Activated naive CD8-positive, alpha-beta T cell treated with anti-CD3 and anti-CD28 coated beads, Interleukin-2, amount 10 ng/mL, durations not matched to agents 7 days and 5 days (primary cell): ENCODE data around the gene TRDMT1. TPM values are rescaled to one million over a fixed set of nuclear protein-coding genes. Genes with fewer than 3 reads are reported as not detected.

Experiments used
- ATAC-seq: fragments of 150-1000 bp; cut with Tn5 transposase; one replicate; pipeline ENCODE4 v1.10.0; 2021; ENCODE audit warnings: low read depth, moderate library complexity
- POLR2A ChIA-PET: fragments of 350-600 bp; sonication (Branson Sonifier 250); formaldehyde crosslinking; loops from one replicate; lab custom pipeline; 2021; ENCODE audit warnings: antibody characterized with exemption; lab: Charles Lee
- DNase-seq: peaks from one replicate; pipeline ENCODE4 v3.0.0; 2021
- H3K27ac Mint-ChIP-seq: one replicate; pipeline ENCODE4 v1.8.0; 2022; ENCODE audit warnings: mild to moderate bottlenecking, mixed read lengths
- H3K27me3 Mint-ChIP-seq: one replicate; pipeline ENCODE4 v1.8.0; 2022; ENCODE audit warnings: mild to moderate bottlenecking, moderate library complexity, mixed read lengths
- H3K36me3 Mint-ChIP-seq: one replicate; pipeline ENCODE4 v1.8.0; 2021; ENCODE audit warnings: mild to moderate bottlenecking, mixed read lengths
- H3K4me1 Mint-ChIP-seq: one replicate; pipeline ENCODE4 v1.8.0; 2021; ENCODE audit warnings: mixed read lengths
- H3K4me3 Mint-ChIP-seq: one replicate; pipeline ENCODE4 v1.8.0; 2022; ENCODE audit warnings: mild to moderate bottlenecking, moderate library complexity, mixed read lengths
- H3K9me3 Mint-ChIP-seq: one replicate; pipeline ENCODE4 v1.8.0; 2021; ENCODE audit warnings: mixed read lengths
- total RNA-seq, 2 experiments: library from RNA; stranded (reverse); gene quantifications; one replicate each; pipeline ENCODE4 v1.2.3, GENCODE V29; 2021

The TRDMT1 gene
- total RNA-seq, 2 experiments from 2014 or later, result 15.3 to 17.1 TPM

- Mint-ChIP-seq H3K36me3 (peaks cover 6% of the 10 kb centered on the region), H3K27ac (no peak overlapping the region), H3K4me3 (no peak overlapping the region), H3K9me3 (peaks cover 2% of the 10 kb centered on the region), H3K27me3 (no peaks in the 10 kb centered on the region), H3K4me1 (peaks cover 21% of the 10 kb centered on the region)
- POLR2A ChIA-PET, result interaction anchor here (0.6 to 1.1 kb wide), 2 partner anchors 10 to 23 kb away, joined by 3 to 4 read pairs; partner anchors contain the start of gene TRDMT1
- DNase-seq, result no peak
- ATAC-seq, result no peak
These were observed 23.5 kb downstream of the TRDMT1 start for GRCh38 chr10:17178006-17178405.

GRCh38 chr10:17177014-17177413 is 24.5 kb downstream of the TRDMT1 start:
- peaks cover 21% of the 10 kb centered on the region for H3K4me1 Mint-ChIP-seq
- DNase-seq, result no peak
- no peaks in the 10 kb centered on the region for H3K27me3 Mint-ChIP-seq

GRCh38 chr10:17176091-17176490 is 25.4 kb downstream of the TRDMT1 start:
- Mint-ChIP-seq H3K4me1 (peaks cover 18% of the 10 kb centered on the region), H3K9me3 (peaks cover 2% of the 10 kb centered on the region), H3K4me3 (no peak overlapping the region), H3K27ac (no peak overlapping the region), H3K36me3 (peaks cover 10% of the 10 kb centered on the region), H3K27me3 (no peaks in the 10 kb centered on the region)
- ATAC-seq (no peak), DNase-seq (no peak)
- POLR2A ChIA-PET, result interaction anchor here (1.7 kb wide), 1 partner anchor 54 kb away, joined by 12 read pairs; no protein-coding TSS in a partner anchor

More at GRCh38 chr10:17177014-17177413, 24.5 kb downstream of the TRDMT1 start:
- no peak overlapping the region for H3K4me3 Mint-ChIP-seq
- ATAC-seq, result no peak
- no peak overlapping the region for H3K27ac Mint-ChIP-seq
- peaks cover 6% of the 10 kb centered on the region for H3K36me3 Mint-ChIP-seq
- peaks cover 2% of the 10 kb centered on the region for H3K9me3 Mint-ChIP-seq
- POLR2A ChIA-PET, result interaction anchor here (1.1 kb wide), 1 partner anchor 24 kb away, joined by 3 read pairs; the partner anchor contains the start of gene TRDMT1

GRCh38 chr10:17175551-17175950 is 25.9 kb downstream of the TRDMT1 start:
- H3K4me3 Mint-ChIP-seq, result peak overlapping the region; percentile 60
- H3K4me1 Mint-ChIP-seq, result peaks cover 17% of the 10 kb centered on the region
- DNase-seq (no peak), ATAC-seq (peak; percentile 87)
- peaks cover 8% of the 10 kb centered on the region for H3K36me3 Mint-ChIP-seq
- H3K27me3 Mint-ChIP-seq, result no peaks in the 10 kb centered on the region
- H3K9me3 Mint-ChIP-seq, result peaks cover 2% of the 10 kb centered on the region
- H3K27ac Mint-ChIP-seq, result peak overlapping the region; percentile 63
- POLR2A ChIA-PET, result interaction anchor here (1.7 kb wide), 1 partner anchor 54 kb away, joined by 12 read pairs; no protein-coding TSS in a partner anchor

GRCh38 chr10:17174626-17175025 is 26.8 kb downstream of the TRDMT1 start:
- Mint-ChIP-seq H3K4me1 (peaks cover 22% of the 10 kb centered on the region), H3K27me3 (no peaks in the 10 kb centered on the region), H3K4me3 (no peak overlapping the region), H3K36me3 (peaks cover 8% of the 10 kb centered on the region), H3K27ac (no peak overlapping the region), H3K9me3 (peaks cover 2% of the 10 kb centered on the region)
- POLR2A ChIA-PET, result interaction anchor here (1.7 kb wide), 1 partner anchor 55 kb away, joined by 12 read pairs; no protein-coding TSS in a partner anchor
- ATAC-seq (no peak), DNase-seq (no peak)

GRCh38 chr10:17171141-17171641 is 30.3 kb downstream of the TRDMT1 start:
- DNase-seq, result no peak
- Mint-ChIP-seq H3K4me3 (no peak overlapping the region), H3K4me1 (peaks cover 25% of the 10 kb centered on the region), H3K9me3 (peaks cover 2% of the 10 kb centered on the region), H3K27ac (no peak overlapping the region), H3K27me3 (no peaks in the 10 kb centered on the region), H3K36me3 (peaks cover 15% of the 10 kb centered on the region)
- POLR2A ChIA-PET, result no interaction called here
- no peak for ATAC-seq

GRCh38 chr10:17169803-17170202 is 31.7 kb downstream of the TRDMT1 start:
- DNase-seq (no peak), ATAC-seq (no peak)
- H3K9me3 Mint-ChIP-seq, result peaks cover 2% of the 10 kb centered on the region
- H3K4me3 Mint-ChIP-seq, result no peak overlapping the region
- peaks cover 15% of the 10 kb centered on the region for H3K36me3 Mint-ChIP-seq
- no peaks in the 10 kb centered on the region for H3K27me3 Mint-ChIP-seq
- POLR2A ChIA-PET, result no interaction called here
- no peak overlapping the region for H3K27ac Mint-ChIP-seq
- H3K4me1 Mint-ChIP-seq, result peaks cover 13% of the 10 kb centered on the region

GRCh38 chr10:17166699-17167098 is 34.8 kb downstream of the TRDMT1 start:
- Mint-ChIP-seq H3K27me3 (no peaks in the 10 kb centered on the region), H3K36me3 (peaks cover 15% of the 10 kb centered on the region), H3K27ac (no peak overlapping the region), H3K4me1 (peaks cover 11% of the 10 kb centered on the region), H3K9me3 (peaks cover 3% of the 10 kb centered on the region), H3K4me3 (no peak overlapping the region)
- no peak for ATAC-seq
- no peak for DNase-seq
- POLR2A ChIA-PET, result no interaction called here

- Mint-ChIP-seq H3K27ac (no peak overlapping the region), H3K4me1 (no peaks in the 10 kb centered on the region), H3K36me3 (peaks cover 13% of the 10 kb centered on the region), H3K27me3 (no peaks in the 10 kb centered on the region), H3K4me3 (no peak overlapping the region), H3K9me3 (peaks cover 3% of the 10 kb centered on the region)
- POLR2A ChIA-PET, result no interaction called here
- DNase-seq (no peak), ATAC-seq (no peak)
These were observed 38.6 kb downstream of the TRDMT1 start for GRCh38 chr10:17162828-17163227.

GRCh38 chr10:17161775-17162174 is 39.7 kb downstream of the TRDMT1 start:
- no peak overlapping the region for H3K27ac Mint-ChIP-seq

GRCh38 chr10:17157024-17157423 is 44.4 kb downstream of the TRDMT1 start:
- Mint-ChIP-seq H3K4me3 (no peak overlapping the region), H3K27me3 (no peaks in the 10 kb centered on the region), H3K4me1 (peaks cover 2% of the 10 kb centered on the region), H3K9me3 (no peaks in the 10 kb centered on the region), H3K27ac (no peak overlapping the region), H3K36me3 (peaks cover 13% of the 10 kb centered on the region)
- POLR2A ChIA-PET, result no interaction called here
- no peak for ATAC-seq
- no peak for DNase-seq

More at GRCh38 chr10:17161775-17162174, 39.7 kb downstream of the TRDMT1 start:
- DNase-seq (no peak), ATAC-seq (no peak)
- H3K4me1 Mint-ChIP-seq, result no peaks in the 10 kb centered on the region
- POLR2A ChIA-PET, result no interaction called here
- H3K4me3 Mint-ChIP-seq, result no peak overlapping the region
- H3K27me3 Mint-ChIP-seq, result no peaks in the 10 kb centered on the region
- peaks cover 12% of the 10 kb centered on the region for H3K36me3 Mint-ChIP-seq
- H3K9me3 Mint-ChIP-seq, result peaks cover 3% of the 10 kb centered on the region

GRCh38 chr10:17155826-17156225 is 45.6 kb downstream of the TRDMT1 start:
- H3K9me3 Mint-ChIP-seq, result no peaks in the 10 kb centered on the region
- H3K27me3 Mint-ChIP-seq, result no peaks in the 10 kb centered on the region
- ATAC-seq (no peak), DNase-seq (no peak)
- POLR2A ChIA-PET, result no interaction called here
- H3K4me3 Mint-ChIP-seq, result no peak overlapping the region
- no peak overlapping the region for H3K27ac Mint-ChIP-seq
- peaks cover 2% of the 10 kb centered on the region for H3K4me1 Mint-ChIP-seq
- H3K36me3 Mint-ChIP-seq, result peaks cover 15% of the 10 kb centered on the region

- no peaks in the 10 kb centered on the region for H3K9me3 Mint-ChIP-seq
- peaks cover 2% of the 10 kb centered on the region for H3K4me1 Mint-ChIP-seq
- no peaks in the 10 kb centered on the region for H3K27me3 Mint-ChIP-seq
- DNase-seq (no peak), ATAC-seq (no peak)
- peaks cover 12% of the 10 kb centered on the region for H3K36me3 Mint-ChIP-seq
- no peak overlapping the region for H3K4me3 Mint-ChIP-seq
- H3K27ac Mint-ChIP-seq, result no peak overlapping the region
- POLR2A ChIA-PET, result no interaction called here
These were observed 47.4 kb downstream of the TRDMT1 start for GRCh38 chr10:17154116-17154515.

GRCh38 chr10:17153321-17153720 is 48.2 kb downstream of the TRDMT1 start:
- H3K4me3 Mint-ChIP-seq, result no peak overlapping the region
- H3K9me3 Mint-ChIP-seq, result no peaks in the 10 kb centered on the region
- POLR2A ChIA-PET, result no interaction called here
- H3K27me3 Mint-ChIP-seq, result no peaks in the 10 kb centered on the region
- peaks cover 12% of the 10 kb centered on the region for H3K36me3 Mint-ChIP-seq
- H3K27ac Mint-ChIP-seq, result no peak overlapping the region
- peaks cover 2% of the 10 kb centered on the region for H3K4me1 Mint-ChIP-seq
- no peak for DNase-seq
- ATAC-seq, result no peak
